ENCODE results near the gene GPC1. TPM values are rescaled to one million over a fixed set of nuclear protein-coding genes. Genes with fewer than 3 reads are reported as not detected.

The GPC1 gene
- total and polyA plus RNA-seq, 2 donors (not counting 3 experiments of a cell fraction or from before 2014, with no cell fraction given) = 9.6 to 31.1 TPM

DNA sequence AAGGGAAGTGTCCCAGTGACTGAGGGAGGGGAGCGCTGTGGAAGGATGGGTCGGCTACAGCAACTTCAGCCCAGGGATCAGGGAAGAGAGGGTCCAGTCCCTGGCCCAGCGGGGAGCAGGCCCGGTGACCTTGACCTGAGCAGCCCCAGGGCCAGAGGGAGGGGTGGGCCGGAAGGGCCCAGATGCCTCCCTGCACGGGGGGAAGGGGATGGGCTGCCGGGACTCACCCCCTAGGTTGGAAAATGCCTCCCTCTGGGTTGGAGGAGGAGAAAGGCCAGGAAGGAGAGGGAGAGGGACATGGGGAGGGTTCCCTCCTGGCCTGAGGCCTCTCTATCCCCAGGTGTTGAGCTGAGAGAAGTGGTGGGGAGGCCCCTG is 19.8 kb downstream of the GPC1 start:
- Histone ChIP-seq H3K36me3 (ENCODE audit: control insufficient read depth in 2 of 2, extremely low read depth in 1 of 2, insufficient read depth in 2 of 2, low read length in 2 of 2) (no peaks in the 10 kb centered on the region), H4K20me1 (replicated peaks; ENCODE audit: control insufficient read depth, extremely low read depth, insufficient read depth, low read length) (no peaks in the 10 kb centered on the region), H3K9me1 (replicated peaks; ENCODE audit: control insufficient read depth, extremely low read depth, insufficient read depth, low read length) (no peaks in the 10 kb centered on the region), H3K9me3 (replicated peaks; ENCODE audit: control insufficient read depth, insufficient read depth, low read length) (no peaks in the 10 kb centered on the region), H3K9ac (replicated peaks; ENCODE audit: extremely low read depth, insufficient read depth, low read length) (no peak overlapping the region), H3K79me2 (ENCODE audit: control insufficient read depth, insufficient read depth, low read length) (no peaks in the 10 kb centered on the region), H3K4me3 (replicated peaks in 1 of 3; ENCODE audit: insufficient read depth in 1 of 3, low read depth in 1 of 3, low read length in 3 of 3) (no peak overlapping the region), H3K27me3 (ENCODE audit: control insufficient read depth in 2 of 2, insufficient read depth in 2 of 2, low read length in 2 of 2) (peaks cover 22 to 24% of the 10 kb centered on the region in 2 experiments), H3K27ac (ENCODE audit: insufficient read depth, low read depth, low read length) (no peak overlapping the region), H3K4me2 (ENCODE audit: insufficient read depth, low read length) (no peak overlapping the region), H3K4me1 (ENCODE audit: control insufficient read depth, extremely low read depth, insufficient read depth, low read length) (no peaks in the 10 kb centered on the region), H2AFZ (ENCODE audit: low read depth, low read length) (no peak overlapping the region)
- BruUV-seq (replicated peaks) = no TSS peak
- TF ChIP-seq MYC (IDR thresholded peaks at IDR 0.05; ENCODE audit: low read depth, low read length) (no peak), MAX (IDR thresholded peaks at IDR 0.05; ENCODE audit: insufficient read depth, insufficient read length) (no peak), POLR2A (IDR thresholded peaks at IDR 0.05; ENCODE audit: low read depth, low read length) (no peak), GATA2 (IDR thresholded peaks at IDR 0.05; ENCODE audit: insufficient read depth, insufficient read length, low read depth, low read length) (no peak), JUN (IDR thresholded peaks at IDR 0.05; ENCODE audit: borderline replicate concordance, insufficient read depth, insufficient read length, low read depth) (no peak), FOS (IDR thresholded peaks at IDR 0.05; ENCODE audit: borderline replicate concordance, insufficient read depth, low read length) (no peak), POLR2AphosphoS5 (IDR thresholded peaks at IDR 0.05; ENCODE audit: insufficient read depth, low read depth, low read length) (no peak)
- ChIA-PET POLR2A (no interaction called here), CTCF (no interaction called here)
- no peak for FAIRE-seq
- intact Hi-C loops (cut with micrococcal nuclease) = no loop called here
- dilution Hi-C loops (cut with MboI; ENCODE audit: extremely low pct_ligation_motif_present, low sequenced_read_pairs) = no loop called here
- no peak for DNase-seq (ENCODE audit: low read depth, low spot score)

DNA sequence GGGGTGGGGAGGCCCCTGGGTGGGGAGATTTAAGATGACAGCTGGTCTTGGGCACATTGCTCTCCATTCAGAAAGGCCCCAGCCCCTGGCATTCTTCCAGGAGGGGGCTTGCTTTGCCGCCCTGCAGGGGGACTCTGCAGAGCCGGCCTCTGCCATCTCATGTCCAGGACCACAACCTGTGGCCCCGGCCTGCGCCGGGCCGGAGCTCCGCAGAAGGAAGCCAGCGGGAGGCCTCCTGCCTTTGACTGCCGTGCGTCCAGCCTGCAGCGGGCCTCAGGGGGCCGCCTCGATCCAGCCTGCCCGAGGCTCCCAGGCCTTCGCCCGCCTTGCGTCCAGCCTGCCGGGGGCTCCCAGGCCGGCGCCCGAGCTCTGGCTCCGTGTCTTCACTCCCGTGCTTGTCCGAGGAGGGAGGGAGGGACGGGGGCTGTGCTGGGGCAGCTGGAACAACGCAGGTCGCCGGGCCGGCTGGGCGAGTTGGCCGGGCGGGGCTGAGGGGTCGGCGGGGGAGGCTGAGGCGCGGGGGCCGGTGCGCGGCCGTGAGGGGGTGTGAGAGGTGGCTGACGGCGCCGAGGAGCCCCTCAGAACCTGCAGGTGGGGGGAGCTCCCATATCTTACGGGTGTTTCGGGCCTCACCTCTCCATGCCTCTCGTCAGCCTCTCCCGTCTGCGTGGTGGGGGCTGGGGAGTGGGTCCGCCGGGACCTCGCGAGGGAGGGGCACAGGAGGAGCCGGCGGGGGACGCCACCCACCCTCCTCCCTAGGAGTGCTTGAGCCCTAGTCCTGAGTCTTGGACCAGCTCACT is 20.4 kb downstream of the GPC1 start:
- dilution Hi-C loops (cut with MboI; ENCODE audit: extremely low pct_ligation_motif_present, low sequenced_read_pairs) = no loop called here
- TF ChIP-seq POLR2A (IDR thresholded peaks at IDR 0.05; ENCODE audit: low read depth, low read length) (no peak), JUN (IDR thresholded peaks at IDR 0.05; ENCODE audit: borderline replicate concordance, insufficient read depth, insufficient read length, low read depth) (no peak), CTCF (IDR thresholded peaks at IDR 0.05; ENCODE audit: extremely low read depth in 1 of 2, insufficient read depth in 1 of 2, low read depth in 1 of 2, low read length in 2 of 2) (no peak), POLR2AphosphoS5 (IDR thresholded peaks at IDR 0.05; ENCODE audit: insufficient read depth, low read depth, low read length) (no peak), FOS (IDR thresholded peaks at IDR 0.05; ENCODE audit: borderline replicate concordance, insufficient read depth, low read length) (no peak), MYC (IDR thresholded peaks at IDR 0.05; ENCODE audit: low read depth, low read length) (no peak), GATA2 (IDR thresholded peaks at IDR 0.05; ENCODE audit: insufficient read depth, insufficient read length, low read depth, low read length) (no peak), MAX (IDR thresholded peaks at IDR 0.05; ENCODE audit: insufficient read depth, insufficient read length) (no peak), EZH2 (IDR thresholded peaks at IDR 0.05; ENCODE audit: borderline replicate concordance, low read depth, low read length, severe bottlenecking) (no peak)
- intact Hi-C loops (cut with micrococcal nuclease) = no loop called here
- DNase-seq (ENCODE audit: low read depth, low spot score) (no peak), FAIRE-seq (no peak)
- Histone ChIP-seq H3K9me3 (replicated peaks; ENCODE audit: control insufficient read depth, insufficient read depth, low read length) (no peaks in the 10 kb centered on the region), H3K4me3 (replicated peaks in 1 of 3; ENCODE audit: insufficient read depth in 1 of 3, low read depth in 1 of 3, low read length in 3 of 3) (no peak overlapping the region), H3K79me2 (ENCODE audit: control insufficient read depth, insufficient read depth, low read length) (no peaks in the 10 kb centered on the region), H4K20me1 (replicated peaks; ENCODE audit: control insufficient read depth, extremely low read depth, insufficient read depth, low read length) (no peaks in the 10 kb centered on the region), H3K9me1 (replicated peaks; ENCODE audit: control insufficient read depth, extremely low read depth, insufficient read depth, low read length) (no peaks in the 10 kb centered on the region), H3K4me2 (ENCODE audit: insufficient read depth, low read length) (no peak overlapping the region), H3K27me3 (ENCODE audit: control insufficient read depth in 2 of 2, insufficient read depth in 2 of 2, low read length in 2 of 2) (peaks cover 22 to 24% of the 10 kb centered on the region in 2 experiments), H3K9ac (replicated peaks; ENCODE audit: extremely low read depth, insufficient read depth, low read length) (no peak overlapping the region), H3K4me1 (ENCODE audit: control insufficient read depth, extremely low read depth, insufficient read depth, low read length) (no peaks in the 10 kb centered on the region), H3K27ac (ENCODE audit: insufficient read depth, low read depth, low read length) (no peak overlapping the region), H2AFZ (ENCODE audit: low read depth, low read length) (no peak overlapping the region), H3K36me3 (ENCODE audit: control insufficient read depth in 2 of 2, extremely low read depth in 1 of 2, insufficient read depth in 2 of 2, low read length in 2 of 2) (no peaks in the 10 kb centered on the region)
- ChIA-PET POLR2A (no interaction called here), CTCF (no interaction called here)
- BruUV-seq (replicated peaks) = no TSS peak
